ENCODE results near the gene COL9A3.

The COL9A3 gene

DNA sequence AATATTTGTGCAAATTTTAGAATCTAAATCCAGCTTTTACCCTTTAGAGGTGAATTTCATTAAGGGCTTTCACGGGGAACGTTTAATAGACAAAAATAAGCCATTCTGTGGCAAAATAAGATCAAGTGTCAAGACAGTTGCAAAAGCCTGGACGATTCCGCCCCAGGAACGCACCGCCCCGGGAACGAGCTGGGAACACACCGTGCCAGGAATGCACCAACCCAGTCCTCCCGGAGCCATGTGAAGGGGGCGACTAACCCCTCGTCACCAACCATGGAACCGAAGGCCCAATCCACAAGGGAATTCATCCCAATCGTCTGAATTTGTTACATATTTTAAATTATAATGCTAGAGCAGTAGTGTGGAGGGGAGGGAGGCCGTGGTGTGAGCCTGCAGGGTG lies 65.6 kb downstream of the COL9A3 start:
- no peak for DNase-seq

DNA sequence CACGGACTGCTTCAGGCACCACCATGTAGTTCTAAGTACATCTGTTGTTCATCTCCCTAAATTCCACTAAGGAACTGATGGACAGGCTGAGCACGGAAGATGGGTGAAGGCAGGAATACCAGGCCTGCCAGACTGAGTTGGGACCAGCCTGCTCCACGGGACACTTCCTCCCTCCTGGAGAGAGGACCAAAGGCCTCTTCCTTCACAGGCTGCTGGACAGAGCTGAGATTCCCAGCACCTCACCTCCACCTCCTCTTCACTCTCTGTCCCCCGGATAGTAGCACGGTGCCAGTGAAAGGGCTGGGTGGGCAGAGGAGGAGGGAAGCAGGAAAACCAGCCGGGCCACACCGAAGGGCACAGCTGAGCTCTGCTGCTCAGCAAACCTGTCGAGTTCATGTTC lies 67.7 kb downstream of the COL9A3 start:
- no peak for DNase-seq

DNA sequence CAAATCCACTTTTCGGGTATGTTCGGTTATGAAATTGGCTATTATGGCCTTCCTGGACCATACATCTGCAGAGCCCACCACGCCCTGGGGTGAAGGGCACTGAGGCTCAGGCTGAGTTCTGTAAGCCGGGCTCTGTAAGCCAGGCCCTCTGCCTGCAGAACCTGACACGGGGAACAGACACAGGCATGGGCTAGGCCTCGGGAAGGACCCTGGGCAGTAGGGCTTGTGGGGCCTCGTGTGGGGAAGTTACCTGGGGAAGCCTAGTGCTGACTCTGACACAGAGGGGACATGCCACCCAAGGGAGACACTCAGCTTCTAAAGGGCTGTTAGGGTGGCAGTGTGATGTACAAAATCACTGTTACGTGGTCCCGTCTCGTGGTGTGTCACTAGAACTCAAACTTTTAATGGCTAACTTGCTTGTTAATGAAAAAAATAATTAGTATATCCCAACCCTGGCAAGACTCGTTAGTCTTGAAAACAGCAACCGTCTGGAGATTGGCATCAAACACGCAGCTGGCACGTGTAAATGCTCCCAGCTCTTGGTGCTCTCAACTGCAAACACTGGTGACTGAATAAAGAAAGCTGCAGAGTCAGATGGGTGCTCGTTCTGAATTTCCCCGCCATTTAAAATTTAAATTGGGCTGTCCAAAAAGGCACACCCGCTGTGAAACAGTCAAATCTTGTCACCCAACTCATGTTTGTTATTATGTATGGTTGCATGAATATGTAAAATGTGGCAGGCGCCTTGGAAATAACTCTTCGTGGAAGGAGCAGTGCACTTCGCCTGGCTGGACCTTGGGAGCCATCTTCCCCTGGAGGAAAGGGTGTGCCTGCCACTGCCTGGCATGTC lies 68.4 kb downstream of the COL9A3 start:
- DNase-seq: no peak

DNA sequence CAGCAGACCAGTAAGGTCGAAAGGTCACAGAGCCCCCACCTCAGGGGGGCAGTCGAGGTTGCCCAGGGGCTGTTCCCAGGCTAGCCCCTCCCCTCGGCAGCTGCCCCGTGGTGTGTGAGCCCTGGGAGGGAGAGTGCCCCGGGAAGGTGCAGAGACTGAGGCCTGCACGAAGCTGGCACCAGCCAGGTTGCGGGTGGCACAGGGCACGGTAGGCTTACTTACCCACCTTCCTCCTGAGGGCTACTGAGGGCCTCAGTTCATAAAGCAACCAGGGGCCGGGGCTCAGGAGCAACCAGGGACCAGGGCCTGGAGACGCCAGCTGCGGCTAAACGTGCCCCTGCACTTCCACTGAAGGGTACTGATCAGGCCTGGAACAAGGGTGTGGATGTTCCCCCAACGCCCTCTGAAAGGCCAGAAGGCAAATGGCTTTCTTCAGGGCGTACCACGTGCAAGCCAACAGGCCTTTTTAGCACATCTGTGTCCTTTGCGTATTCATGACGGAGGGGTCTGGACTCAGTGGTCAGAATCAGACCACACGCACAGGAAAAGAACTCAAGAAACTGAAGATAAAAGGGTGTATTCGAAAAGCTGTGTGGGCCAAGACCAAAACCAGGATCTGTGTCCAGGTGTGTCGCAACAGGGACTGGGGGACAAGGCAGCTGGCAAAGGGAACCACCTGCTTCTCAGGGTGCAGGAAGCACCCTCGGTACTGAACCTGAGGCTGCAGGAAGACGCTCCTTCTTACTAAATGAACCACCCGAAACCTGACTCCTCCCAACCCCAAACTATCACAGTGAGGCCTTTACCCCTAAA lies 69.3 kb downstream of the COL9A3 start:
- DNase-seq: no peak

DNA sequence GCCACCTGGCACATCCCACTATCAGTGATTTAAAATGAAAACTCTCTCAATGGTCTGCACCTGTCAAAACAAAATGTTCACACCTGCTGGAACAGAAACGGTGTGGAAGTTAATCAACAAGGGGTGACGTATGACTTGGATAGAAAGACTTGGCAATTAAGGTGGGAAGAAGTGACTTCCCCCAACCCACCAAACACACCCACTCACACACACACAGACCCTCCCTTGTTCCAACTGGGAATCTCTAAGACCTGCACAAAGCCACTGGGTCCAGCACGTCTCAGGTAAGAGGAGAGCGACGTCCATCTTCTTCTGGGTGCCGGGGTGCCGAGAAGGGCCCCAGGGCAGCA lies 69.8 kb downstream of the COL9A3 start:
- no peak for DNase-seq

DNA sequence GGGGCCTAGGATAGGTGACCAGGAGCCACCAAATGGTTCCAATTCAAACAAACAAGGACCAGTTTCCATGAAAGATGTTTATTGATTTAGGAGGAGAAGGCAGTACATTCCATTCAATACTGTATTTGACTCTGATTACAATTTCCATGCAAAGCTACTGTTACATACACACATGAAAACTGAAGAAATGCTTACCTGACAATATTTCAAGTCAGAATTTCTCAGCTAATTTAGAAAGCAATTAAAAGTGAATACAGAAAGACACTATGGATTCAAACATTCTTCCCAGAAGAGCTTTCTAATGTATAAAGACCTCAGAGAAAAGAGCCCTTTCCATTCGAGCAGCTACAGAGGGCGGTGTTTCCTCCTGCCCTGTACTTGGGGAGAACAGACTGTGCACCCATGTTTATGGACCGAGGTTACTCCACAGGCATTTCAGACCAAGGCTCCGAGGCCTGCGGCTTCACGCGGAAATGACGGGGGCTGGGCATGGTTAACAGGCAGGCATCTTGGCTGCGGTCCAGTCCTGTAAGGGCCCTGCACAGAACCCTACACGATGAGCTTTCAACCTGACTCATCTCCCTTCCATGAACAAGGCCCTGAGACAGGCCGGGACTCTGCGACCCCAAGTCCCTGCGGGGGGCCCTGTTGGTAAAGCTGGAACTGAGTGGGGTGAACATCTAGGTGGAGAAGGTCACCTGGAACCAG lies 70.5 kb downstream of the COL9A3 start:
- no peak for DNase-seq

DNA sequence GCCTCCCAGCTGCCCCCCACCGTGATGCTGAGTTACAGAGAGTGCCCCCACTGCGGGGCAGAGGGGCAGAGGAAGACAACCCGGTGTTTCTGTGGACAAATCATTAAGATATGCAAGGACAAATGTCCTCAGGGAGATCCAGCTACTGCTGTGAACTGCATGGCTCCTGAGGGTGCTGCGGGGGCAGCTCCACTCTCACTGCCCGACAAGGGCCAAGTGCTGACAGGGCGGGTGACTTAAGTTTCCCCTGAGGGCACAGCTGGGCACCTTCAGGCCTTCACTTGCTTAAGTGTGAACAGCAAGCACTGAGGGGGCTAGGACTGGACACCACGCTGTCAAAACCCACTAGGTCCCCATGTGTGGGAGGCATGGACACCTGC lies 71.0 kb downstream of the COL9A3 start:
- DNase-seq: no peak

DNA sequence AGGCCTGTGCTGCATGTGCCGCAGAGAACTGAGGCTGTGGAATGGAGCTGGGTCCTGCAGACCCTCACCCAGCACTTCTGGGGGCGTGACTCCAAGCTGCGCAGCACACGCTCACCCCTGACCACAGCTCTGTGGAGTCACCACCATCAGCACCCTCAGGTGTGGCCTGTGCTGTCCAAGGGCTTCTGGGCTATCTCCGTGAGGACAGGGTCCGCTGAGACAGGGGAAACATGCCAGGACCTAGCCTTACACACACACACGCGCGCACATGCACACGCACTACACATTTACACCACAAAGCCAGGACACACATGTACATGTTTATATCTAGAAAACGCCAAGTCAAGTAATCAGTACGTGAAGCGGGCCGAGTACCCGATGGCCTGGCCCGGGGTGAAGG lies 71.6 kb downstream of the COL9A3 start:
- DNase-seq: no peak

DNA sequence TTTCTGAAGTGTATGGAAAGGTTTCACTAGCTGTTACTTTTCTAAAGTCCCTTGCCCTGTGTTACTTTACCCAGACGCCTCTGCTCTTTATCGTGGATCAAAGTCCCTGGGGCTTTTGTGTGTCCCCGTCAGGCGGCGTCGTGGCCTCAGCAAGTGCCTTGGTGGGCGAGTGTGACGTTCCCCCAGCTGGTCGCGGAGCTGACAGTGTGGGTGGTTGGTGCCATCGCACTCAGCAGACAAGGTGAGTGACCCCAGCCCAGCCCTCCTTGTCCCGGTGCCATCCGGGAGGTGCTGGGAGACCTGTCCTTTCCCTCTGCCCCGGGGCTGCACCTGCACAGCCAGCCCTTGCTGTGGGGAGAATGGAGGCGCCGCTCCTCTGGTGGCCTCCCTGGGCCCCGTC lies 72.1 kb downstream of the COL9A3 start:
- no peak for DNase-seq

DNA sequence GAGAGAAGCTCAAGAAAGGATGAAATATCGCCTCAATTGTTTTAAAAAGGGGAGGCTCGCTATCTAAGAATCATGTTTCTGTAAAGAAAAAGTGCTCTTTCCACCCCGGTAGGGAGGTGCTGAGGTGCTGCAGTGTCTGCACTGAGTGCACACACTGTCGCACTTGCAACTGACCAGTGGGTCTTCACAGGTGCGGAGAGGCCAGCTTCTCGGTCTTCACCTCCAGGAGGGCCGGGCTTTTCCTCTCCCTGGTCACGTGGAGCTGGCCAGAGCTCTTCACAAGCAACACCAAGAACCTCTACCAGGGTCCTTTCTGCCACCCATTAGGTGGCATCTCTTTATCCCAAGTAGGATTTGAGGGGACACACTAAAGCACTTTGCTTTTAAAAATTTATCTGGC lies 72.6 kb downstream of the COL9A3 start:
- DNase-seq: no peak

DNA sequence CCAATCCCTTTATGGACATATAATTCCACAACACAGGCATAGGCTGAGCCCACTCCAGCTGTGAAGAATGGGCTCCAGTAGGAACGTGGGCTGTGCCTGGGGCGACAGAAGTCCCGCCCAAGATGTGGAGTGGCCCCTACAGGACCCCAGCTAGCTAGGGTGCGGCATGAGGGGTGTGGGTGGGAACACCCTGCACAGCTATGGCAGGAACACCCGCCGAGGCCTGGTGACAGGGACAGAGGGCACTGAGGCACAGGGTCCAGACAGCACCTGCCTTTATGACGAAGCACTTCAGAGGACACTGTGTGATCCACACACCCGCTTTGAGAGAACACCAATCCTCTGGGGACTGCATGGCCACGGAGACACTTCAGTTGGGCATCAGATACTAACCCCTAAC lies 73.0 kb downstream of the COL9A3 start:
- DNase-seq: no peak

DNA sequence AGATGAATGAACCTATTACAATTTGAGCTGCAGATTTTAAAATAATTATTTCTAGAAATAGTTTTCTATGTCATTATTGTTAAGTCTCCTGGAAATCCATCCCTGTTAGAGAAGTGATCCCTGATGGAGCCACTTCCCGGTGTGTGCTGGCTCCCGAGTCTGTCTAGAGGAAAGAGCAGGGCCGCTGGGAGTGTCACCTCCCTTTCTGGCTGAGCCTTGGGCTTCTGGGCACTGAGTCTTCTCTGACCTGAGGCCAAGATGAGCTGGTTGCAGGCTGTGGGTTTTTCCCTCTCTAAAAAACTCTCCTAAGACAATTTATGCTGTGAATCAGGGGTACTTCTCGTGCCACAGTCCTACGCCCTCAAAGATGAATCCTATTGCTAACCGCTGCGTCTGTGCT lies 73.6 kb downstream of the COL9A3 start:
- DNase-seq: no peak

Data from NCI-H1092 treated with DMSO at 0.1 percent for 48 hours (cell line).